ENCODE data around the gene PITHD1. TPM values are rescaled to one million over a fixed set of nuclear protein-coding genes. Genes with fewer than 3 reads are reported as not detected.

The PITHD1 gene
- total and polyA plus RNA-seq, 2 of the 8 experiments (the other 6 are each of a cell fraction or from before 2014, with no cell fraction given): 67.4 to 68.8 TPM

- ChIA-PET CTCF (ENCODE audit: partially characterized antibody) (interaction anchor here (1.1 to 3.5 kb wide), 6 partner anchors 9 to 20 kb away, joined by 3 to 16 read pairs (median 6); partner anchors contain the start of gene PITHD1), POLR2A (ENCODE audit: partially characterized antibody) (interaction anchor here (0.6 to 16.2 kb wide), 12 partner anchors 9 to 220 kb away, joined by 3 to 192 read pairs (median 4); partner anchors contain the start of genes ELOA, GALE, PITHD1 and RPL11)
- H3K4me3 ChIP-seq (ENCODE audit: extremely low read depth in 1 of 4, insufficient read depth in 2 of 4, low read depth in 3 of 4, low read length in 4 of 4): peak within 1 kb of the TSS; percentile 63 to 100 (median 96)
- FAIRE-seq (no peak), DNase-seq (ENCODE audit: low read depth in 1 of 2, low spot score in 2 of 2) (peak in 1 of 2 experiments; percentile 92)
- H3K56ac ChIP-seq (replicated peaks; ENCODE audit: insufficient read length, low read depth, low read length): peak within 1 kb of the TSS; percentile 79
- H4K5ac ChIP-seq (ENCODE audit: insufficient read length, low read depth, low read length): peak within 1 kb of the TSS; percentile 34
- no peaks in the 10 kb centered on the region for H3K27me3 ChIP-seq (replicated peaks in 1 of 4; ENCODE audit: control insufficient read depth in 3 of 4, extremely low read depth in 1 of 4, insufficient read depth in 3 of 4, low read length in 3 of 4)
- H3K36me3 ChIP-seq (ENCODE audit: control insufficient read depth in 2 of 4, insufficient read depth in 4 of 4, low read length in 3 of 4): peaks cover 7 to 30% (median 25%) of the 10 kb centered on the region in 4 experiments; a peak in 7 of 8 replicates
- 5% methylated on average over 28 of the region's 47 CpGs; no CpG with 5 or more reads in 1 of the 2 experiments for WGBS, 2 experiments (ENCODE audit: extremely low coverage in 1 of 2, insufficient coverage in 1 of 2, insufficient read length in 1 of 2, insufficient replicate concordance in 2 of 2, low coverage in 1 of 2, low lambda C conversion rate in 2 of 2, missing lambda C conversion rate in 1 of 2)
- H2BK15ac ChIP-seq (ENCODE audit: low read length): no peak within 1 kb of the TSS
- H3K23ac ChIP-seq (ENCODE audit: insufficient read length): no peak within 1 kb of the TSS
- peaks cover 9% of the 10 kb centered on the region for H3K23me2 ChIP-seq (ENCODE audit: low read depth, low read length)
- peak within 1 kb of the TSS in 3 of 4 experiments; percentile 0 to 64 (median 45); a peak in 5 of 7 replicates for H3K9ac ChIP-seq (replicated peaks in 1 of 4; ENCODE audit: extremely low read depth in 1 of 4, low read depth in 3 of 4, low read length in 3 of 4)
- peaks cover 4 to 21% of the 10 kb centered on the region in 2 experiments; a peak in 3 of 4 replicates for H3K79me2 ChIP-seq (ENCODE audit: control insufficient read depth in 1 of 2, insufficient read depth in 2 of 2, low read length in 2 of 2)
- no peak within 1 kb of the TSS for H2BK20ac ChIP-seq (ENCODE audit: low read length)
- peak within 1 kb of the TSS; percentile 81 for H2BK5ac ChIP-seq (ENCODE audit: low read depth, low read length)
- H3K18ac ChIP-seq (ENCODE audit: extremely low read depth, low read length): peak within 1 kb of the TSS; percentile 60
- peak within 1 kb of the TSS; percentile 33 for H3K14ac ChIP-seq (ENCODE audit: insufficient read length)
- no peak within 1 kb of the TSS for H2AK5ac ChIP-seq (ENCODE audit: low read depth, low read length)
- no peak within 1 kb of the TSS for H2BK120ac ChIP-seq (replicated peaks; ENCODE audit: low read depth, low read length)
- H3K9me3 ChIP-seq (ENCODE audit: insufficient read depth in 2 of 2, low read depth in 1 of 2, low read length in 1 of 2): no peaks in the 10 kb centered on the region
- peaks cover 10% of the 10 kb centered on the region; the same call in 1 of the 2 replicates for H3K79me1 ChIP-seq (ENCODE audit: low read depth, low read length)
- H3K27ac ChIP-seq (ENCODE audit: low read depth, low read length): no peak within 1 kb of the TSS
- peak within 1 kb of the TSS; percentile 24 for H2AFZ ChIP-seq (ENCODE audit: low read length)
- H3K4me2 ChIP-seq (ENCODE audit: insufficient read depth in 1 of 2, low read depth in 2 of 2, low read length in 2 of 2): peak within 1 kb of the TSS; percentile 74 to 96
- H3K4me1 ChIP-seq (replicated peaks in 1 of 4; ENCODE audit: control insufficient read depth in 3 of 4, insufficient read depth in 4 of 4, low read length in 3 of 4): peaks cover 0 to 11% (median 6%) of the 10 kb centered on the region in 4 experiments; a peak in 5 of 7 replicates
- H4K8ac ChIP-seq (ENCODE audit: extremely low read depth, insufficient read depth, low read length): peak within 1 kb of the TSS; percentile 81
- H2BK12ac ChIP-seq (ENCODE audit: low read depth, low read length): no peak within 1 kb of the TSS
- H4K20me1 ChIP-seq (replicated peaks in 1 of 2; ENCODE audit: control insufficient read depth in 1 of 2, insufficient read depth in 2 of 2, low read length in 2 of 2): peaks cover 4 to 10% of the 10 kb centered on the region in 2 experiments
- H3K4ac ChIP-seq (replicated peaks; ENCODE audit: insufficient read length, low read depth, low read length): peak within 1 kb of the TSS; percentile 46
- no peak within 1 kb of the TSS for H4K91ac ChIP-seq (replicated peaks; ENCODE audit: insufficient read length, low read length)
- TF ChIP-seq TAF7 (optimal IDR thresholded peaks at IDR 0.05; ENCODE audit: borderline replicate concordance, low read depth, low read length) (peak; percentile 31), YY1 (IDR thresholded peaks at IDR 0.05; ENCODE audit: low read depth, low read length) (peak; percentile 95), SUZ12 (IDR thresholded peaks at IDR 0.05; ENCODE audit: low read length) (no peak), SIN3A (conservative IDR thresholded peaks at IDR 0.05 in 1 of 2, IDR thresholded peaks at IDR 0.05 in 1 of 2; ENCODE audit: low read depth in 1 of 2, low read length in 2 of 2) (peak; percentile 73 to 92; a peak in 2 of 4 replicates), KDM1A (IDR thresholded peaks at IDR 0.05; ENCODE audit: borderline replicate concordance, low read length) (no peak), SRF (IDR thresholded peaks at IDR 0.05; ENCODE audit: low read depth, low read length) (no peak), POLR2AphosphoS5 (IDR thresholded peaks at IDR 0.05; ENCODE audit: low read depth, low read length) (0 out of 2 replicates have a peak, but pooled peaks have one; percentile 20), GTF2F1 (IDR thresholded peaks at IDR 0.05; ENCODE audit: borderline replicate concordance, low read depth, low read length) (peak; percentile 80), CEBPB (IDR thresholded peaks at IDR 0.05; ENCODE audit: low read depth, low read length) (no peak), RBBP5 (IDR thresholded peaks at IDR 0.05; ENCODE audit: borderline replicate concordance, low read depth, low read length) (peak; percentile 84; the same call in 1 of the 2 replicates), TAF1 (IDR thresholded peaks at IDR 0.05; ENCODE audit: low read depth, low read length) (peak; percentile 44; the same call in 1 of the 2 replicates)
These were observed 12.7 kb downstream of the PITHD1 start, which contains the start of gene LYPLA2 for GRCh38 chr1:23790696-23791515. Gene LYPLA2, plus strand, starts transcription at chr1:23791145. Its CDS starts 1,538 bp downstream, at chr1:23792683.
